AML-193 (cell line): ENCODE data around the gene ULBP3.
"Not testable (repeated sequence)": the region's sequence is repeated elsewhere in the genome, so short reads cannot be mapped to it uniquely, and the experiment has no call there.

Experiments used
- DNase-seq, 2 experiments: peaks; one replicate each; lab custom pipeline; 2025; lab: John Stamatoyannopoulos, UW

ULBP3 gene

GRCh38 chr6:150015281-150016001 is 53.5 kb downstream of the ULBP3 start:
- DNase-seq, result not testable (repeated sequence)

- not testable (repeated sequence) for DNase-seq
Measured at GRCh38 chr6:150014623-150015280, 54.2 kb downstream of the ULBP3 start.

- not testable (repeated sequence) for DNase-seq
Measured at GRCh38 chr6:150013785-150014622, 54.9 kb downstream of the ULBP3 start.

- DNase-seq, result not testable (repeated sequence)
Measured at GRCh38 chr6:150012846-150013784, 55.8 kb downstream of the ULBP3 start.
